Activated CD4-positive, alpha-beta T cell treated with anti-CD3 and anti-CD28 coated beads, Interleukin-2, amount 50 U/mL, for 16 hours (primary cell): Measurements from ENCODE around the gene NPEPL1.

Experiments
- DNase-seq: peaks from one replicate; pipeline ENCODE4 v3.0.0-alpha.2; 2020

NPEPL1 gene

GRCh38 chr20:58657986-58658385 lies 34.6 kb upstream of the NPEPL1 start:
- DNase-seq, result no peak

GRCh38 chr20:58658760-58659159 lies 33.8 kb upstream of the NPEPL1 start:
- DNase-seq, result no peak

- peak; percentile 47 for DNase-seq
These were observed 32.8 kb upstream of the NPEPL1 start for GRCh38 chr20:58659841-58660240.

GRCh38 chr20:58660855-58661597 lies 31.6 kb upstream of the NPEPL1 start:
- no peak for DNase-seq

- no peak for DNase-seq
These were observed 30.8 kb upstream of the NPEPL1 start for GRCh38 chr20:58661598-58662473.

GRCh38 chr20:58664331-58664730 lies 28.3 kb upstream of the NPEPL1 start:
- DNase-seq, result no peak

GRCh38 chr20:58664883-58665282 lies 27.7 kb upstream of the NPEPL1 start:
- no peak for DNase-seq

- no peak for DNase-seq
These were observed 27.0 kb upstream of the NPEPL1 start for GRCh38 chr20:58665606-58666005.

GRCh38 chr20:58666702-58667101 lies 25.9 kb upstream of the NPEPL1 start:
- no peak for DNase-seq

- DNase-seq, result no peak
These were observed 24.6 kb upstream of the NPEPL1 start for GRCh38 chr20:58667975-58668374.

GRCh38 chr20:58668901-58669286 lies 23.7 kb upstream of the NPEPL1 start:
- no peak for DNase-seq

- no peak for DNase-seq
These were observed 23.2 kb upstream of the NPEPL1 start for GRCh38 chr20:58669287-58670006.

GRCh38 chr20:58670102-58670501 lies 22.5 kb upstream of the NPEPL1 start:
- DNase-seq, result no peak

- DNase-seq, result no peak
These were observed 21.9 kb upstream of the NPEPL1 start for GRCh38 chr20:58670659-58671058.

GRCh38 chr20:58673119-58673518 lies 19.5 kb upstream of the NPEPL1 start:
- no peak for DNase-seq

- no peak for DNase-seq
These were observed 17.4 kb upstream of the NPEPL1 start for GRCh38 chr20:58675146-58675584.

GRCh38 chr20:58675641-58676040 lies 17.0 kb upstream of the NPEPL1 start:
- DNase-seq, result no peak

GRCh38 chr20:58676161-58676560 lies 16.4 kb upstream of the NPEPL1 start:
- DNase-seq, result no peak

GRCh38 chr20:58677079-58677604 lies 15.5 kb upstream of the NPEPL1 start:
- no peak for DNase-seq

GRCh38 chr20:58677808-58678207 lies 14.8 kb upstream of the NPEPL1 start:
- no peak for DNase-seq

- DNase-seq, result no peak
These were observed 13.8 kb upstream of the NPEPL1 start for GRCh38 chr20:58678806-58679205.

- DNase-seq, result no peak
These were observed 9.7 kb upstream of the NPEPL1 start for GRCh38 chr20:58682656-58683531.
